SK-N-SH (cell line): ENCODE data around the gene GAB1. TPM values are rescaled to one million over a fixed set of nuclear protein-coding genes. Genes with fewer than 3 reads are reported as not detected.

Experiments used
- CTCF ChIA-PET: fragments of 300-600, 350-600 bp; formaldehyde crosslinking; extraction: SDS; loops from one replicate; lab custom pipeline; 2021; lab: Yijun Ruan, JAX
- POLR2A ChIA-PET: fragments of 350-600 bp; sonication (Branson Sonifier 250); formaldehyde crosslinking; extraction: SDS; loops from one replicate; lab custom pipeline; 2020; ENCODE audit warnings: antibody characterized with exemption, inconsistent platforms; lab: Yijun Ruan, JAX
- DNase-seq: peaks from one replicate; pipeline ENCODE4 v3.0.0; 2012
- H2AFZ ChIP-seq: fragments of 200-600 bp; sonication (generic); 2 replicates; pipeline ENCODE4 v1.8.1; 2016; ENCODE audit warnings: antibody characterized with exemption, mild to moderate bottlenecking, low read depth
- H3F3A ChIP-seq: fragments of 200-600 bp; sonication (generic); replicated peaks from 2 replicates; pipeline ENCODE3; 2016; ENCODE audit warnings: antibody characterized with exemption, mild to moderate bottlenecking; ENCODE audit not compliant: insufficient read depth
- H3K27ac ChIP-seq, 2 experiments: fragments of 200-500 bp in 1 of 2; fragments of 200-600 bp in 1 of 2; sonication (Bioruptor generic) in 1 of 2; sonication (generic), shearing (Covaris generic) in 1 of 2; 2 replicates each; pipeline versions ENCODE4 v1.5.1 to v1.6.1; 2014 to 2016; ENCODE audit warnings: low read depth in 2 of 2, inconsistent platforms in 1 of 2, low read length in 1 of 2, mild to moderate bottlenecking in 1 of 2, mixed read lengths in 1 of 2
- H3K27me3 ChIP-seq: fragments of 200-600 bp; sonication (generic), shearing (Covaris generic); 2 replicates; pipeline ENCODE4 v1.6.1; 2016; ENCODE audit warnings: mixed run types; ENCODE audit not compliant: insufficient read depth
- H3K36me3 ChIP-seq, 2 experiments: fragments of 200-500 bp in 1 of 2; fragments of 200-600 bp in 1 of 2; sonication (Bioruptor generic) in 1 of 2; sonication (generic) in 1 of 2; replicated peaks in 1 of 2; 2 replicates each; pipeline versions ENCODE3 to v1.5.1; 2014 to 2016; ENCODE audit warnings: low read length in 1 of 2, mild to moderate bottlenecking in 1 of 2; ENCODE audit not compliant: insufficient read depth in 2 of 2, control insufficient read depth in 1 of 2
- H3K4me1 ChIP-seq, 2 experiments: fragments of 200-500 bp in 1 of 2; fragments of 200-600 bp in 1 of 2; sonication (Bioruptor generic) in 1 of 2; sonication (generic), shearing (Covaris generic) in 1 of 2; 2 replicates each; pipeline versions ENCODE4 v1.5.1 to v1.6.1; 2014 to 2016; ENCODE audit warnings: low read depth in 1 of 2, low read length in 1 of 2, mixed run types in 1 of 2; ENCODE audit not compliant: insufficient read depth in 2 of 2, control insufficient read depth in 1 of 2
- H3K4me2 ChIP-seq: fragments of 200-600 bp; sonication (generic), shearing (Covaris generic); 2 replicates; pipeline ENCODE4 v1.6.1; 2017; ENCODE audit warnings: mixed run types
- H3K4me3 ChIP-seq, 2 experiments: fragments of 200-500 bp in 1 of 2; fragments of 200-600 bp in 1 of 2; sonication (Bioruptor generic) in 1 of 2; sonication (generic), shearing (Covaris generic) in 1 of 2; 2 replicates each; pipeline versions ENCODE4 v1.5.1 to v1.8.1; 2014 to 2016; ENCODE audit warnings: low read depth in 2 of 2, inconsistent platforms in 1 of 2, low read length in 1 of 2, mild to moderate bottlenecking in 1 of 2, mixed read lengths in 1 of 2, moderate library complexity in 1 of 2
- H3K79me2 ChIP-seq: fragments of 200-600 bp; sonication (generic); 2 replicates; pipeline ENCODE4 v1.8.1; 2017; ENCODE audit warnings: mild to moderate bottlenecking; ENCODE audit not compliant: insufficient read depth
- H3K9ac ChIP-seq: fragments of 200-600 bp; sonication (generic); 2 replicates; pipeline ENCODE4 v1.6.1; 2017; ENCODE audit warnings: mixed run types
- H3K9me2 ChIP-seq: fragments of 200-600 bp; sonication (generic); 2 replicates; pipeline ENCODE4 v1.6.1; 2017; ENCODE audit warnings: mixed run types
- H3K9me3 ChIP-seq: fragments of 200-600 bp; sonication (generic); 2 replicates; pipeline ENCODE4 v1.6.1; 2017; ENCODE audit warnings: mixed run types, mild to moderate bottlenecking, moderate library complexity
- H4K20me1 ChIP-seq: fragments of 200-600 bp; sonication (generic); 2 replicates; pipeline ENCODE4 v1.6.1; 2017; ENCODE audit warnings: mild to moderate bottlenecking, mixed run types; ENCODE audit not compliant: insufficient read depth
- EZH2phosphoT487 ChIP-seq: fragments of 200-600 bp; sonication (generic); IDR thresholded peaks from 2 replicates; pipeline ENCODE4 v1.6.1; 2017; ENCODE audit warnings: low read depth, mixed run types, mild to moderate bottlenecking, antibody characterized with exemption, moderate library complexity, borderline replicate concordance
- FOSL2 ChIP-seq: IDR thresholded peaks from 2 replicates; pipeline ENCODE4 v1.4.0; 2012; ENCODE audit warnings: low read depth, mild to moderate bottlenecking, moderate library complexity, borderline replicate concordance
- FOXM1 ChIP-seq: IDR thresholded peaks from 2 replicates; pipeline ENCODE4 v1.4.0; 2012; ENCODE audit warnings: low read depth, mild to moderate bottlenecking
- GABPA ChIP-seq: IDR thresholded peaks from 2 replicates; pipeline ENCODE4 v1.4.0; 2012; ENCODE audit warnings: low read depth, mild to moderate bottlenecking
- GATA2 ChIP-seq: sonication (generic); formaldehyde crosslinking; IDR thresholded peaks from 2 replicates; pipeline ENCODE4 v1.5.0; 2020; ENCODE audit warnings: mild to moderate bottlenecking, missing genetic modification reagents
- JUND ChIP-seq: IDR thresholded peaks from 2 replicates; pipeline ENCODE4 v1.4.0; 2012
- NFIC ChIP-seq: IDR thresholded peaks from 2 replicates; pipeline ENCODE4 v1.4.0; 2012; ENCODE audit warnings: borderline replicate concordance
- NRF1 ChIP-seq: IDR thresholded peaks from 2 replicates; pipeline ENCODE4 v1.6.1; 2012; ENCODE audit warnings: low read depth, mild to moderate bottlenecking, low read length
- POLR2AphosphoS5 ChIP-seq: IDR thresholded peaks from 2 replicates; pipeline ENCODE4 v1.6.1; 2012; ENCODE audit warnings: low read depth, low read length
- REST ChIP-seq: IDR thresholded peaks from 2 replicates; pipeline ENCODE4 v1.6.1; 2012; ENCODE audit warnings: mild to moderate bottlenecking, low read depth, low read length, moderate library complexity
- SIN3A ChIP-seq: IDR thresholded peaks from 2 replicates; pipeline ENCODE4 v1.6.1; 2012; ENCODE audit warnings: low read depth, mild to moderate bottlenecking, low read length, moderate library complexity, borderline replicate concordance
- TAF1 ChIP-seq: IDR thresholded peaks from 2 replicates; pipeline ENCODE4 v1.6.1; 2012; ENCODE audit warnings: low read depth, mild to moderate bottlenecking, low read length, moderate library complexity, borderline replicate concordance
- TCF12 ChIP-seq: IDR thresholded peaks from 2 replicates; pipeline ENCODE4 v1.4.0; 2012
- WGBS: methylation state at CpG from one replicate; pipeline ENCODE4 v1.1.6; 2017; ENCODE audit warnings: low lambda C conversion rate; 5-methylcytosine and 5-hydroxymethylcytosine counted together
- polyA plus RNA-seq, 3 experiments: library from polyadenylated mRNA; depleted of rRNA; stranded (reverse); fragments of >200 nt; gene quantifications; 2 replicates each; pipeline ENCODE4 v1.2.3, GENCODE V29; 2012
- TF ChIP-seq, protein P1 (sequence below): IDR thresholded peaks from 2 replicates; pipeline ENCODE4 v1.4.0; 2012; ENCODE audit warnings: low read depth, borderline replicate concordance
- TF ChIP-seq, protein P2 (sequence below): IDR thresholded peaks from 2 replicates; pipeline ENCODE4; 2012
- TF ChIP-seq, protein P3 (sequence below): fragments of 150-350 bp; IDR thresholded peaks from 2 replicates; pipeline ENCODE4 v1.6.1; 2016; ENCODE audit warnings: mild to moderate bottlenecking, low read depth, low read length

Gene GAB1
- polyA plus RNA-seq, 1 of the 3 experiments (the other 2 are of a cell fraction), result 3.7 TPM

DNA sequence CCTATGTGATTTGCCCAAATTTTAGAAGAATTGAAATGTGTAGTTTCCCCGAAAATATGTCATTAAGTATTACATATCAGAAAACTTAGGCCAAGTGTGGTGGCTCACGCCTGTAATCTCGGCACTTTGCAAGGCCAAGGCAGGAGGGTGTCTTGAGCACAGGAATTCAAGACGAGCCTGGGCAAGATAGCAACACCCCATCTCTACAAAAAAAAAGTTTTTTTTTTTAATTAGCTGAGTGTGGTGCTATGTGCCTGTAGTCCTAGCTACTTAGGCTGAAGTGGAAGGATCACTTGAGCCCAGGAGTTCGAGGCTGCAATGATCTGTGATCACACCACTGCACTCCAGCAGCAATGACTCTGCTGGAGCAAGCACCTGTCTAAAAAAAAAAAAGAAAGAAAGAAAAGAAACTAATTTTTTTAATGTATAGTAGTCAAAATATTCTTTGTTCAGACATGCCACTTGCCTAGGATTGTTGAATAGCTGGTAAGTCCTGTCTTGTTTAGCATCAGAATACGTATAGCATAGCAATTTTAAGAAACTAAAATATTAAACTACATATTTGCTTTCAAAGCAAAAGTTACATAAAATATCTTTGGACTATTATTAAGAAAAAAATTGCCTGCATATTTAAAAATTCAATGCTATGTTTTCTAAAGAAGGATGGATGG is 40.1 kb upstream of the GAB1 start:
- H2AFZ ChIP-seq, result no peak overlapping the region
- H3K4me1 ChIP-seq, result peaks cover 0 to 8% of the 10 kb centered on the region in 2 experiments; a peak in 2 of 4 replicates
- H3K27ac ChIP-seq, result peak overlapping the region in 1 of 2 experiments; percentile 51; a peak in 1 of 4 replicates
- no peak overlapping the region for H3K4me2 ChIP-seq
- 75% methylated on average over 6 of the region's 6 CpGs for WGBS
- ChIA-PET CTCF (interaction anchor here (1.0 kb wide), 1 partner anchor 81 kb away, joined by 3 read pairs; no protein-coding TSS in a partner anchor), POLR2A (no interaction called here)
- no peak overlapping the region for H3K4me3 ChIP-seq
- H3K36me3 ChIP-seq, result no peaks in the 10 kb centered on the region
- H3F3A ChIP-seq, result no peaks in the 10 kb centered on the region
- no peaks in the 10 kb centered on the region for H3K79me2 ChIP-seq
- DNase-seq, result no peak
- H3K9ac ChIP-seq, result no peak overlapping the region
- no peaks in the 10 kb centered on the region for H3K9me3 ChIP-seq
- TF ChIP-seq POLR2AphosphoS5 (no peak), EZH2phosphoT487 (no peak), GABPA (no peak), NRF1 (no peak), TAF1 (no peak), TCF12 (no peak), GATA2 (no peak), FOXM1 (no peak), SIN3A (no peak), REST (no peak), FOSL2 (no peak), JUND (no peak), NFIC (no peak)
- TF ChIP-seq, protein P1, sequence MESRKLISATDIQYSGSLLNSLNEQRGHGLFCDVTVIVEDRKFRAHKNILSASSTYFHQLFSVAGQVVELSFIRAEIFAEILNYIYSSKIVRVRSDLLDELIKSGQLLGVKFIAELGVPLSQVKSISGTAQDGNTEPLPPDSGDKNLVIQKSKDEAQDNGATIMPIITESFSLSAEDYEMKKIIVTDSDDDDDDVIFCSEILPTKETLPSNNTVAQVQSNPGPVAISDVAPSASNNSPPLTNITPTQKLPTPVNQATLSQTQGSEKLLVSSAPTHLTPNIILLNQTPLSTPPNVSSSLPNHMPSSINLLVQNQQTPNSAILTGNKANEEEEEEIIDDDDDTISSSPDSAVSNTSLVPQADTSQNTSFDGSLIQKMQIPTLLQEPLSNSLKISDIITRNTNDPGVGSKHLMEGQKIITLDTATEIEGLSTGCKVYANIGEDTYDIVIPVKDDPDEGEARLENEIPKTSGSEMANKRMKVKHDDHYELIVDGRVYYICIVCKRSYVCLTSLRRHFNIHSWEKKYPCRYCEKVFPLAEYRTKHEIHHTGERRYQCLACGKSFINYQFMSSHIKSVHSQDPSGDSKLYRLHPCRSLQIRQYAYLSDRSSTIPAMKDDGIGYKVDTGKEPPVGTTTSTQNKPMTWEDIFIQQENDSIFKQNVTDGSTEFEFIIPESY, result no peak
- TF ChIP-seq, protein P2, sequence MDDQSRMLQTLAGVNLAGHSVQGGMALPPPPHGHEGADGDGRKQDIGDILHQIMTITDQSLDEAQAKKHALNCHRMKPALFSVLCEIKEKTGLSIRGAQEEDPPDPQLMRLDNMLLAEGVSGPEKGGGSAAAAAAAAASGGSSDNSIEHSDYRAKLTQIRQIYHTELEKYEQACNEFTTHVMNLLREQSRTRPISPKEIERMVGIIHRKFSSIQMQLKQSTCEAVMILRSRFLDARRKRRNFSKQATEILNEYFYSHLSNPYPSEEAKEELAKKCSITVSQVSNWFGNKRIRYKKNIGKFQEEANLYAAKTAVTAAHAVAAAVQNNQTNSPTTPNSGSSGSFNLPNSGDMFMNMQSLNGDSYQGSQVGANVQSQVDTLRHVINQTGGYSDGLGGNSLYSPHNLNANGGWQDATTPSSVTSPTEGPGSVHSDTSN, result no peak
- TF ChIP-seq, protein P3, sequence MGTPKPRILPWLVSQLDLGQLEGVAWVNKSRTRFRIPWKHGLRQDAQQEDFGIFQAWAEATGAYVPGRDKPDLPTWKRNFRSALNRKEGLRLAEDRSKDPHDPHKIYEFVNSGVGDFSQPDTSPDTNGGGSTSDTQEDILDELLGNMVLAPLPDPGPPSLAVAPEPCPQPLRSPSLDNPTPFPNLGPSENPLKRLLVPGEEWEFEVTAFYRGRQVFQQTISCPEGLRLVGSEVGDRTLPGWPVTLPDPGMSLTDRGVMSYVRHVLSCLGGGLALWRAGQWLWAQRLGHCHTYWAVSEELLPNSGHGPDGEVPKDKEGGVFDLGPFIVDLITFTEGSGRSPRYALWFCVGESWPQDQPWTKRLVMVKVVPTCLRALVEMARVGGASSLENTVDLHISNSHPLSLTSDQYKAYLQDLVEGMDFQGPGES, result no peak
- no peaks in the 10 kb centered on the region for H3K9me2 ChIP-seq
- no peaks in the 10 kb centered on the region for H4K20me1 ChIP-seq
- H3K27me3 ChIP-seq, result no peaks in the 10 kb centered on the region
